Mesendoderm (in vitro differentiated cells): ENCODE measurements around the gene SEC16A.

Experiments used
- DNase-seq: peaks from one replicate; pipeline ENCODE4 v3.0.0; 2013
- H2AK5ac ChIP-seq: 2 replicates; pipeline ENCODE4 v1.6.1; 2013; ENCODE audit warnings: low read length, inconsistent platforms
- H2BK120ac ChIP-seq: 2 replicates; pipeline ENCODE4 v1.6.1; 2013; ENCODE audit warnings: low read depth, mild to moderate bottlenecking, low read length, moderate library complexity, mixed read lengths
- H2BK15ac ChIP-seq: replicated peaks from 2 replicates; pipeline ENCODE4 v1.6.1; 2013; ENCODE audit warnings: low read depth, mild to moderate bottlenecking, moderate library complexity
- H2BK5ac ChIP-seq: 2 replicates; pipeline ENCODE4 v1.6.1; 2013; ENCODE audit warnings: low read length, inconsistent platforms
- H3K18ac ChIP-seq: 2 replicates; pipeline ENCODE4 v1.6.1; 2013; ENCODE audit warnings: mild to moderate bottlenecking, low read length, mixed read lengths
- H3K23ac ChIP-seq: one replicate; pipeline ENCODE4 v1.6.1; 2013; ENCODE audit warnings: low read length
- H3K27ac ChIP-seq: 2 replicates; pipeline ENCODE4 v1.5.1; 2013; ENCODE audit warnings: low read depth, mild to moderate bottlenecking, inconsistent platforms, low read length, moderate library complexity
- H3K27me3 ChIP-seq: 2 replicates; pipeline ENCODE4 v1.6.1; 2013; ENCODE audit warnings: low read length, control low read depth, mild to moderate bottlenecking, inconsistent platforms; ENCODE audit not compliant: insufficient read depth, poor library complexity
- H3K36me3 ChIP-seq: 2 replicates; pipeline ENCODE4 v1.6.1; 2013; ENCODE audit warnings: low read length, inconsistent platforms; ENCODE audit not compliant: control insufficient read depth, insufficient read depth
- H3K4ac ChIP-seq: one replicate; pipeline ENCODE4 v1.6.1; 2013; ENCODE audit warnings: low read depth, mild to moderate bottlenecking, low read length, moderate library complexity
- H3K4me1 ChIP-seq: 2 replicates; pipeline ENCODE4 v1.6.1; 2013; ENCODE audit warnings: low read depth, low read length, inconsistent platforms; ENCODE audit not compliant: control insufficient read depth
- H3K4me2 ChIP-seq: 2 replicates; pipeline ENCODE4 v1.6.1; 2013; ENCODE audit warnings: low read length
- H3K4me3 ChIP-seq: 2 replicates; pipeline ENCODE4 v1.5.1; 2013; ENCODE audit warnings: mild to moderate bottlenecking, low read length
- H3K56ac ChIP-seq: one replicate; pipeline ENCODE4 v1.6.1; 2013; ENCODE audit warnings: low read length
- H3K79me1 ChIP-seq: 2 replicates; pipeline ENCODE4 v1.6.1; 2013; ENCODE audit warnings: low read length, inconsistent platforms
- H3K79me2 ChIP-seq: 2 replicates; pipeline ENCODE4 v1.6.1; 2013; ENCODE audit warnings: mild to moderate bottlenecking, low read length; ENCODE audit not compliant: control insufficient read depth, insufficient read depth
- H3K9ac ChIP-seq: 2 replicates; pipeline ENCODE4 v1.6.1; 2013; ENCODE audit warnings: low read length, inconsistent platforms
- H4K5ac ChIP-seq: one replicate; pipeline ENCODE4 v1.6.1; 2013; ENCODE audit warnings: low read length
- H4K8ac ChIP-seq: one replicate; pipeline ENCODE4 v1.6.1; 2013; ENCODE audit warnings: low read depth, mild to moderate bottlenecking, control low read depth, low read length, moderate library complexity
- WGBS: extraction: QIAGEN DNeasy Blood & Tissue Kit; methylation state at CpG from one replicate; pipeline ENCODE4 v1.1.7; 2013; ENCODE audit warnings: low lambda C conversion rate, missing lambda C conversion rate; ENCODE audit not compliant: insufficient coverage; ENCODE audit errors: extremely low coverage; 5-methylcytosine and 5-hydroxymethylcytosine counted together

Gene SEC16A

GRCh38 chr9:136507221-136507991, 24.6 kb upstream of the SEC16A start:
- Histone ChIP-seq H3K4me1 (no peaks in the 10 kb centered on the region), H3K4ac (no peak overlapping the region), H3K18ac (no peak overlapping the region), H2BK120ac (no peak overlapping the region), H3K56ac (no peak overlapping the region), H3K23ac (no peak overlapping the region), H3K4me2 (no peak overlapping the region), H3K79me1 (no peaks in the 10 kb centered on the region), H2AK5ac (no peak overlapping the region), H3K27me3 (no peaks in the 10 kb centered on the region), H3K36me3 (peaks cover 10% of the 10 kb centered on the region), H3K4me3 (no peak overlapping the region), H3K9ac (no peak overlapping the region), H2BK15ac (no peak overlapping the region), H4K8ac (no peak overlapping the region), H3K79me2 (no peaks in the 10 kb centered on the region), H3K27ac (no peak overlapping the region), H2BK5ac (no peak overlapping the region), H4K5ac (no peak overlapping the region)
- WGBS, result no CpG with 5 or more reads among the region's 28 CpGs
- no peak for DNase-seq

GRCh38 chr9:136506425-136506824, 23.6 kb upstream of the SEC16A start:
- Histone ChIP-seq H3K4me1 (no peaks in the 10 kb centered on the region), H3K56ac (no peak overlapping the region), H3K4ac (no peak overlapping the region), H2AK5ac (no peak overlapping the region), H3K18ac (no peak overlapping the region), H3K27ac (no peak overlapping the region), H3K23ac (no peak overlapping the region), H3K36me3 (peaks cover 10% of the 10 kb centered on the region), H3K4me2 (no peak overlapping the region), H3K79me2 (no peaks in the 10 kb centered on the region), H3K9ac (no peak overlapping the region), H2BK15ac (no peak overlapping the region), H2BK120ac (no peak overlapping the region), H3K27me3 (no peaks in the 10 kb centered on the region), H3K4me3 (no peak overlapping the region), H2BK5ac (no peak overlapping the region), H4K5ac (no peak overlapping the region), H3K79me1 (no peaks in the 10 kb centered on the region), H4K8ac (no peak overlapping the region)
- WGBS, result no CpG with 5 or more reads among the region's 30 CpGs
- no peak for DNase-seq

- Histone ChIP-seq H3K4me3 (no peak overlapping the region), H3K56ac (no peak overlapping the region), H3K27me3 (no peaks in the 10 kb centered on the region), H3K4me1 (no peaks in the 10 kb centered on the region), H3K4ac (no peak overlapping the region), H2BK5ac (no peak overlapping the region), H2BK120ac (no peak overlapping the region), H2AK5ac (no peak overlapping the region), H3K18ac (no peak overlapping the region), H3K27ac (no peak overlapping the region), H3K36me3 (peaks cover 10% of the 10 kb centered on the region), H2BK15ac (no peak overlapping the region), H4K8ac (no peak overlapping the region), H3K23ac (no peak overlapping the region), H3K79me2 (no peaks in the 10 kb centered on the region), H3K4me2 (no peak overlapping the region), H4K5ac (no peak overlapping the region), H3K9ac (no peak overlapping the region), H3K79me1 (no peaks in the 10 kb centered on the region)
- WGBS, result no CpG with 5 or more reads among the region's 51 CpGs
- DNase-seq, result no peak
Measured at GRCh38 chr9:136505406-136506403, 22.9 kb upstream of the SEC16A start.

GRCh38 chr9:136504512-136505348, 21.9 kb upstream of the SEC16A start:
- H4K8ac ChIP-seq, result no peak overlapping the region
- no peaks in the 10 kb centered on the region for H3K79me2 ChIP-seq
- H3K4me2 ChIP-seq, result no peak overlapping the region
- H3K4me3 ChIP-seq, result no peak overlapping the region
- H3K27ac ChIP-seq, result no peak overlapping the region
- no peak overlapping the region for H3K9ac ChIP-seq
- H3K27me3 ChIP-seq, result no peaks in the 10 kb centered on the region
- H2AK5ac ChIP-seq, result no peak overlapping the region
- no peaks in the 10 kb centered on the region for H3K79me1 ChIP-seq
- H3K4ac ChIP-seq, result no peak overlapping the region
- H3K36me3 ChIP-seq, result peaks cover 12% of the 10 kb centered on the region
- no peak overlapping the region for H2BK120ac ChIP-seq
- H4K5ac ChIP-seq, result no peak overlapping the region
- no CpG with 5 or more reads among the region's 68 CpGs for WGBS
- H2BK5ac ChIP-seq, result no peak overlapping the region
- H3K23ac ChIP-seq, result no peak overlapping the region
- no peak for DNase-seq
- no peak overlapping the region for H2BK15ac ChIP-seq
- no peaks in the 10 kb centered on the region for H3K4me1 ChIP-seq
- H3K56ac ChIP-seq, result no peak overlapping the region
- no peak overlapping the region for H3K18ac ChIP-seq

GRCh38 chr9:136502940-136503550, 20.2 kb upstream of the SEC16A start:
- no CpG with 5 or more reads among the region's 33 CpGs for WGBS
- Histone ChIP-seq H3K27me3 (no peaks in the 10 kb centered on the region), H2BK15ac (no peak overlapping the region), H3K23ac (no peak overlapping the region), H3K4me2 (no peak overlapping the region), H3K79me1 (no peaks in the 10 kb centered on the region), H3K4ac (no peak overlapping the region), H3K27ac (no peak overlapping the region), H3K56ac (no peak overlapping the region), H3K9ac (no peak overlapping the region), H3K36me3 (peaks cover 11% of the 10 kb centered on the region), H2AK5ac (no peak overlapping the region), H3K4me3 (no peak overlapping the region), H2BK120ac (no peak overlapping the region), H3K18ac (no peak overlapping the region), H2BK5ac (no peak overlapping the region), H4K8ac (no peak overlapping the region), H3K4me1 (no peaks in the 10 kb centered on the region), H4K5ac (no peak overlapping the region), H3K79me2 (no peaks in the 10 kb centered on the region)
- DNase-seq, result no peak
